GOT3 (cell line): ENCODE measurements around the gene PATL2.
"Not testable (repeated sequence)": the region's sequence is repeated elsewhere in the genome, so short reads cannot be mapped to it uniquely, and the experiment has no call there.

Experiments
- DNase-seq: peaks from one replicate; lab custom pipeline; 2025; ENCODE audit warnings: mixed read lengths; lab: John Stamatoyannopoulos, UW

Gene PATL2

DNA sequence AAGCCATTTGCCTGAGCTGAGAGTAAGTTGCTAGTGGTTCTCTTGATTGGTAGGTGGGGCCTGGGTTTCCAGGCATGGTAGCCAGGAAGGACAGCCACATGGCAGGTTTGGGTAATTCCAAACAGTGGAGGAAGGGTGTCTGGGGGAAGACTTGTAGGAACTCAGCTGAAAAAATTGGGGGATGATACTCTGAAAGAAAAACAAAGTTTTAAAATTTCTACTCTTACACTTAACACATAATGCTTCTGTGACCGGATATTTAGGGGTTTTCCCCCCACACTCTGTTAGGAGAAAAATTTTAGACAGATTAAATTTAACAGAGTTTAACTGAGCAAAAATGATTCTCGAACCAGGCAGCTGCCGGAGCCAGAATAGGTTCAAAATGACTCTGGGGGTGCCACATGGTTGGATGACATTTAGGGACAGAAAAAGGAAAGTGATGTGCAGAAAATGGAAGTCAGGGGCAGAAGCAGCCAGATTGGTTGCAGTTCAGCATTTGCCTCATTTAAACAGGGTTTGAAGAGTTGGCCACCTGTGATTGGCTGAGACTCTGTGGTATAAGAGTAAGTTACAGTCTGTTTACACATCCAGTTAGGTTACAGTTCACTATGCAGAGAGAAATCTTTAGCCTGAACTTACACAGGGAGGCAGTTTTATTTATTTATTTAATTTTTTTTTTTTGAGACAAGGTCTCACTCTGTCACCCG is 8.3 kb upstream of the PATL2 start:
- no peak for DNase-seq

DNA sequence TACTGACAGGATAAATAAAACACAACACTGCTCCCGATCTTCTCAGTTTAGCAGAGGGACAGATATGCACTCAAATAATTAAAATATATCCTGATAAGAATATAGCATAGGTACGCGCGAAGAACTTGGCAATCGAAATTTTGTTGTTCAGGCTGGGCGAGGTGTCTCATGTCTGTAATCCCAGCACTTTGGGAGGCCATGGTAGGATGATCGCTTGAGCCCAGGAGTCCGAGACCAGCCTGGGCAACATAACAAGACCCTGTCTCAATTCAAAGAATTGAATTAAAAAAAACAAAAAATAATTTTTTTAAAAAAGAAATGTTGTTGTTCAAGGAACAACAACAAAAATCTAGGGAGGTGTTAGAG is 7.8 kb upstream of the PATL2 start:
- no peak for DNase-seq

DNA sequence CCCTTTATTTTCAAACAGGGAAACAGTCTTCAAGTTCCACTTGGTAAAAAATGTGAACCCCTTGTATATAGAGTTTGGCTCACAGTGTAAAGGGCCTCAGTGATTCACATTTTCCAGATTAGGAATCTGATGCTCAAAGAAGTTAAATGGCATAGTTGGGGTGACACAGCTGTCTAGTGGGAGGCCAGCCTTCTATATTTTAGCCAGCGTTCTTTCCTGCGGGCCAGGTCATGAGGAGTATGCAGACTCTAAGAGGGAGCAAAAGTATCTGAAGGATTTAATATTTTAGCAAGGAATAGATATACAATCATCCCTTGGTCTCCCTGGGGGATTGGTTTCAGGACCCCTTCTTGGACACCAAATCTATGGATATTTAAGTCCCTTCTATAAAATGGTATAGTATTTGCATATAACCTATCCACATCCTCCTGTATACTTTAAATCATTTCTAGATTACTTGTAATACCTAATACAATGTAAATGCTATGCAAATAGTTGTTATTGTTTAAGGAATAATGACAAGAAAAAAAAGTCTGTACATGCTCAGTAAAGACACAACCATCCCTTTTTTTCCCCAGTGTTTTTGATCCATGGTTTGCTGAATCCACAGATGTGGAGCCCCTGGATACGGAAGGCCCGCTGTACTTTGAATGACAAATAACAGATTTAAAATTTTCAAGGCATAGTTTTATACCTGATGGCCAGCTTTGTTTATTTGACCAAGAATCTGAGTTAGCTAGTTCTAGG is 7.2 kb upstream of the PATL2 start:
- no peak for DNase-seq

DNA sequence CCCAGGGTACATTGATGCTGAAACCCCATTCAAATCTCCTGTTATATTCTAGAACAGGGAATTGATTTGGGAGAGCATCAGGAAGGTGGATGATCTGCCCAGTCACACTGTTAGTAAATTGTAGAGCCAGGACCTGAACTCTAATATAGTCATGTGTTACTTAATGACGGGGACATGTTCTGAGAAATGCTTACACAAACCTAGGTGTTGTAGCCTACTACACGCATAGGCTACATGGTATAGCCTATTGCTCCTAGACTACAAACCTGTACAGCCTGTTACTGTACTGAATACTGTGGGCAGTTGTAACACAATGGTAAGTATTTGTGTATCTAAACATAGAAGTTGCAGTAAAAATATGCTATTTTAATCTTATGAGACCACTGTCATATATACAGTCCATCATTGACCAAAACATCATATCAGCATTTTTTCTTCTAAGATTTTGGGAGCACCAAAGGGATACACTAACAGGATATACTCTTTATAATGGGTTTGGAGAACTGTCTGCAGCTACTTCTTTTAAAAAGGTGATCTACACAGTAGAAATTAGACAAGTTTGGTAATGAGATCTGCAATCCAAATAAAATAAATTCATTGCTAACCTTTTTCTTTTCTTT is 6.0 kb upstream of the PATL2 start:
- no peak for DNase-seq

DNA sequence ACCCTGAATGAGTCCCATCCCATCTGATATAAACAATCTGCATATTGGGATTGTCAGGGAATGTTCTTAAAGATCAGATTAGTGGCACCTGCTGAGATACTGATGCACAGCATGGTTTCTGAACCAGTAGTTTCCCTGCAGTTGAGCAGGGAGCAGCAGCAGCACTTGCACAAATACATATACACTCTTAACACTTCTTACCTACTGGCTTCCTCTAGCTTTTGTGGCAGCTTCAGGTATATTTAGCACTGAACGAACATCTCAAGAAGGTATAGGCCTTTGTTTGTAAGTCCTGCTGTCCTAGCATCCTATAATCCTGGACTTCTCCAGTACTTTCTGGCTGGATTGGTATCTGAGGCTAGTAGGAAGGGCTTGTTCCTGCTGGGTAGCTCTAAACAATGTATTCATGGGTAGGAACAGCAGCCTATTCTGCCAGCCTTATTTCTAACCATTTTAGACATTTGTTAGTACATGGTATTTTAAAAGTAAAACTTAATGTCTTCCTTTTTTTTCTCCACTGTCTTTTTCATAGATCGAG is 4.7 kb upstream of the PATL2 start:
- DNase-seq, result no peak

DNA sequence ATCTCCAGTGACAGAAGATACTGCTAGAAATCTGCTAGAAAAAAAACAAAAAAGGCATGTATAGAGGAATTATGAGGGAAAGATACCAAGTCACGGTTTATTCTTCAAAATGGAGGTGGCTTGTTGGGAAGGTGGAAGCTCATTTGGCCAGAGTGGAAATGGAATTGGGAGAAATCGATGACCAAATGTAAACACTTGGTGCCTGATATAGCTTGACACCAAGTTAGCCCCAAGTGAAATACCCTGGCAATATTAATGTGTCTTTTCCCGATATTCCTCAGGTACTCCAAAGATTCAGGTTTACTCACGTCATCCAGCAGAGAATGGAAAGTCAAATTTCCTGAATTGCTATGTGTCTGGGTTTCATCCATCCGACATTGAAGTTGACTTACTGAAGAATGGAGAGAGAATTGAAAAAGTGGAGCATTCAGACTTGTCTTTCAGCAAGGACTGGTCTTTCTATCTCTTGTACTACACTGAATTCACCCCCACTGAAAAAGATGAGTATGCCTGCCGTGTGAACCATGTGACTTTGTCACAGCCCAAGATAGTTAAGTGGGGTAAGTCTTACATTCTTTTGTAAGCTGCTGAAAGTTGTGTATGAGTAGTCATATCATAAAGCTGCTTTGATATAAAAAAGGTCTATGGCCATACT is 4.1 kb upstream of the PATL2 start:
- no peak for DNase-seq

DNA sequence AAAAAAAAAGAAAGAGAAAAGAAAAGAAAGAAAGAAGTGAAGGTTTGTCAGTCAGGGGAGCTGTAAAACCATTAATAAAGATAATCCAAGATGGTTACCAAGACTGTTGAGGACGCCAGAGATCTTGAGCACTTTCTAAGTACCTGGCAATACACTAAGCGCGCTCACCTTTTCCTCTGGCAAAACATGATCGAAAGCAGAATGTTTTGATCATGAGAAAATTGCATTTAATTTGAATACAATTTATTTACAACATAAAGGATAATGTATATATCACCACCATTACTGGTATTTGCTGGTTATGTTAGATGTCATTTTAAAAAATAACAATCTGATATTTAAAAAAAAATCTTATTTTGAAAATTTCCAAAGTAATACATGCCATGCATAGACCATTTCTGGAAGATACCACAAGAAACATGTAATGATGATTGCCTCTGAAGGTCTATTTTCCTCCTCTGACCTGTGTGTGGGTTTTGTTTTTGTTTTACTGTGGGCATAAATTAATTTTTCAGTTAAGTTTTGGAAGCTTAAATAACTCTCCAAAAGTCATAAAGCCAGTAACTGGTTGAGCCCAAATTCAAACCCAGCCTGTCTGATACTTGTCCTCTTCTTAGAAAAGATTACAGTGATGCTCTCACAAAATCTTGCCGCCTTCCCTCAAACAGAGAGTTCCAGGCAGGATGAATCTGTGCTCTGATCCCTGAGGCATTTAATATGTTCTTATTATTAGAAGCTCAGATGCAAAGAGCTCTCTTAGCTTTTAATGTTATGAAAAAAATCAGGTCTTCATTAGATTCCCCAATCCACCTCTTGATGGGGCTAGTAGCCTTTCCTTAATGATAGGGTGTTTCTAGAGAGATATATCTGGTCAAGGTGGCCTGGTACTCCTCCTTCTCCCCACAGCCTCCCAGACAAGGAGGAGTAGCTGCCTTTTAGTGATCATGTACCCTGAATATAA is 2.2 kb upstream of the PATL2 start:
- no peak for DNase-seq

DNA sequence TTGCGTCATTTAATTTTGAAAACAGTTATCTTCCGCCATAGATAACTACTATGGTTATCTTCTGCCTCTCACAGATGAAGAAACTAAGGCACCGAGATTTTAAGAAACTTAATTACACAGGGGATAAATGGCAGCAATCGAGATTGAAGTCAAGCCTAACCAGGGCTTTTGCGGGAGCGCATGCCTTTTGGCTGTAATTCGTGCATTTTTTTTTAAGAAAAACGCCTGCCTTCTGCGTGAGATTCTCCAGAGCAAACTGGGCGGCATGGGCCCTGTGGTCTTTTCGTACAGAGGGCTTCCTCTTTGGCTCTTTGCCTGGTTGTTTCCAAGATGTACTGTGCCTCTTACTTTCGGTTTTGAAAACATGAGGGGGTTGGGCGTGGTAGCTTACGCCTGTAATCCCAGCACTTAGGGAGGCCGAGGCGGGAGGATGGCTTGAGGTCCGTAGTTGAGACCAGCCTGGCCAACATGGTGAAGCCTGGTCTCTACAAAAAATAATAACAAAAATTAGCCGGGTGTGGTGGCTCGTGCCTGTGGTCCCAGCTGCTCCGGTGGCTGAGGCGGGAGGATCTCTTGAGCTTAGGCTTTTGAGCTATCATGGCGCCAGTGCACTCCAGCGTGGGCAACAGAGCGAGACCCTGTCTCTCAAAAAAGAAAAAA is 1.4 kb upstream of the PATL2 start:
- no peak for DNase-seq

DNA sequence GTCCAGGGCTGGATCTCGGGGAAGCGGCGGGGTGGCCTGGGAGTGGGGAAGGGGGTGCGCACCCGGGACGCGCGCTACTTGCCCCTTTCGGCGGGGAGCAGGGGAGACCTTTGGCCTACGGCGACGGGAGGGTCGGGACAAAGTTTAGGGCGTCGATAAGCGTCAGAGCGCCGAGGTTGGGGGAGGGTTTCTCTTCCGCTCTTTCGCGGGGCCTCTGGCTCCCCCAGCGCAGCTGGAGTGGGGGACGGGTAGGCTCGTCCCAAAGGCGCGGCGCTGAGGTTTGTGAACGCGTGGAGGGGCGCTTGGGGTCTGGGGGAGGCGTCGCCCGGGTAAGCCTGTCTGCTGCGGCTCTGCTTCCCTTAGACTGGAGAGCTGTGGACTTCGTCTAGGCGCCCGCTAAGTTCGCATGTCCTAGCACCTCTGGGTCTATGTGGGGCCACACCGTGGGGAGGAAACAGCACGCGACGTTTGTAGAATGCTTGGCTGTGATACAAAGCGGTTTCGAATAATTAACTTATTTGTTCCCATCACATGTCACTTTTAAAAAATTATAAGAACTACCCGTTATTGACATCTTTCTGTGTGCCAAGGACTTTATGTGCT is 721 bp upstream of the PATL2 start:
- DNase-seq, result no peak

DNA sequence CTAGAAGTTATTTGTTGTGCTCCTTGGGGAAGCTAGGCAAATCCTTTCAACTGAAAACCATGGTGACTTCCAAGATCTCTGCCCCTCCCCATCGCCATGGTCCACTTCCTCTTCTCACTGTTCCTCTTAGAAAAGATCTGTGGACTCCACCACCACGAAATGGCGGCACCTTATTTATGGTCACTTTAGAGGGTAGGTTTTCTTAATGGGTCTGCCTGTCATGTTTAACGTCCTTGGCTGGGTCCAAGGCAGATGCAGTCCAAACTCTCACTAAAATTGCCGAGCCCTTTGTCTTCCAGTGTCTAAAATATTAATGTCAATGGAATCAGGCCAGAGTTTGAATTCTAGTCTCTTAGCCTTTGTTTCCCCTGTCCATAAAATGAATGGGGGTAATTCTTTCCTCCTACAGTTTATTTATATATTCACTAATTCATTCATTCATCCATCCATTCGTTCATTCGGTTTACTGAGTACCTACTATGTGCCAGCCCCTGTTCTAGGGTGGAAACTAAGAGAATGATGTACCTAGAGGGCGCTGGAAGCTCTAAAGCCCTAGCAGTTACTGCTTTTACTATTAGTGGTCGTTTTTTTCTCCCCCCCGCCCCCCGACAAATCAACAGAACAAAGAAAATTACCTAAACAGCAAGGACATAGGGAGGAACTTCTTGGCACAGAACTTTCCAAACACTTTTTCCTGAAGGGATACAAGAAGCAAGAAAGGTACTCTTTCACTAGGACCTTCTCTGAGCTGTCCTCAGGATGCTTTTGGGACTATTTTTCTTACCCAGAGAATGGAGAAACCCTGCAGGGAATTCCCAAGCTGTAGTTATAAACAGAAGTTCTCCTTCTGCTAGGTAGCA is 657 bp downstream of the PATL2 start:
- no peak for DNase-seq

DNA sequence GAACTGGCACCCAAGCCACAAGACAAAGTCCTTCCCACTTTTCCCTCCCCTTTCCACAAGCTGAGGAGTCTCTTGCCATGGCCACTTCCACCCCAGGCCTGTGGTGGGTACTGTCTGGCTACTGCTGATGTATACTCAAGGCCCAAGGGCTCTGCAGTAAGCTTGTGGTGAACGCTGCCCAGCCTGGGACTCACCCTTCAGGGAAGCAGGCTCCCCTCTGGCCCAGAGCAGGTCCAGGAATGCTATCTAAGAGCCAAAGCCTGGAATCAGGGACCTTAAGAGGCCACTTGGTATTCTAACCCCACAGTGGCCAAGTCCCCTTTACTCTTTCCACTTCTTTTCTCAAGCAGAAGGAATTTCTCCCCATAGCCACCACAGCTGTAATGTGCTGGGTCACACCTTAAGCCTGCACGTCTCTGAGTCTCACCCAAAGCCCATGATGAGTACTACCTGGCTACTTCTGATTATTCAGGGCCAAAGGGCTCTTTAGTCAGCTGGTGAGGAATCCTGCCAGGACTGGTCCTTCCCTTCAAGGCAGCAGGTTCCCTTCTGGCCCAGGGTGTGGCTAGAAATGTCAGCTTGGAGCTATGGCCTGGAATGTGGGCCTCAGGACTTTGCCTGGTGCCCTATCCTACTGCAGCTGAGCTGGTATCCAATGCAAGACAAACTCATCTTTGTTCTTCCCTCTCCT is 4.0 kb downstream of the PATL2 start:
- DNase-seq, result no peak

DNA sequence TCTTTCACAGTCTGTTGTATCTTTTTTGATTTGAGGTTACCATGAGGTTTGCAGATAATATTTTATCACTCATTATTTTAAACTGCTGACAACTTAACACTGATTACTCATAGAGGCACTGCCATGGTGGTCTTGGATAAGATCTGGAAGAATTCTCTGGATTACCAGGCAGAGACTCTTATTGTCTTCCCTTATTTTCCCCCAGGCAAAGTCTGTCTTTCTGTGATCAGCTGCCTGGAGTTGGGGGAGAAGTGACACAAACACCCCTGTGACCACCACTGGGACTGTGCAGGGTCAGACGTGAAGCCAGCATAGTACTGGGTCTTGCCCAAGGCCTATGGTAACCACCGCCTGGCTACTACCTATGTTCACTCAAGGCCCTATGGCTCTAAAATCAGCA is 4.7 kb downstream of the PATL2 start:
- no peak for DNase-seq

DNA sequence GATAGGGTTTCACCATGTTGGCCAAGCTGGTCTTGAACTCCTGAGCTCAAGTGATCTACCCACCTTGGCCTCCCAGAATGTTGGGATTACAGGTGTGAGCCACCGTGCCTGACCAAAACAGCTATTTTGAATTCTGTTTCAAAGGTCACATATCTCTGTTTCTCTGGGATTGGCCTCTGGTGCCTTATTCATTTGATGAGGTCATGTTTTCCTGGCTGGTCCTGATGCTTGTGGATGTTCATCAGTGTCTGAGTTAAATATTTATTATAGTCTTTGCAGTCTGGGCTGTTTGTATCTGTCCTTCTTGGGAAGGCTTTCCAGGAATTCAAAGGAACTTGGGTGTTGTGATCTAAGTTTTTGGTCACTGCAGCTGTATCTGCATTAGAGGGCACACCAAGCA is 5.1 kb downstream of the PATL2 start:
- DNase-seq, result no peak

DNA sequence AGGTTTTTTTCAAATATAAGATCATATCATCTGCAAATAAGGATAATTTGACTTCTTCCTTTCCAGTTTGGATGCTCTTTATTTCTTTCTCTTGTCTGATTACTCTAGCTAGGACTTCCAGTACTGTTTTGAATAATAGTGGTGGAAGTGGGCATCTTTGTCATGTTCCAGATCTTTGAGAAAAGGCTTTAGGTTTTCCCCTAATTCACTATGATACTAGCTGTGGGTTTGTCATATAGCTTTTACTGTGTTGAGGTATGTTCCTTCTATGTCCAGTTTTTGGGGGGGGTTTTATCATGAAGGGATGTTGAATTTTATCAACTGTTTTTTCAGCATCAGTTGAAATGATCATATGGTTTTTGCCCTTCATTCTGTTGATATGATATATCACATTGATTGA is 10.4 kb downstream of the PATL2 start:
- not testable (repeated sequence) for DNase-seq

DNA sequence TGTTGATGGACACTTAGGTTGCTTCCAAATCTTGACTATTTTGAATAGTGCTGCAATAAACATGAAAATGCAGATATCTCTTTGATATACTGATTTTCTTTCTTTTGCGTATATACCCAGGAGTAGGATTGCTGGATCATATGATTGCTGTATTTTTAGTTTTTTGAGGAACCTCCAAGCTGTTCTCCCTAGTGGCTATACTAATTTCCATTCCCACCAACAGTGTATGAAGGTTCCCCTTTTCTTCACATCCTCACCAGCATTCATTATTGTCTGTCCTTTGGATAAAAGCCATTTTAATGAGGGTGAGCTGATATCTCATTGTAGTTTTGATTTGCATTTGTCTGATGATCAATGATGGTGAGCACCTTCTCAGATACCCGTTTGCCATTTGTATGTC is 12.5 kb downstream of the PATL2 start:
- no peak for DNase-seq

DNA sequence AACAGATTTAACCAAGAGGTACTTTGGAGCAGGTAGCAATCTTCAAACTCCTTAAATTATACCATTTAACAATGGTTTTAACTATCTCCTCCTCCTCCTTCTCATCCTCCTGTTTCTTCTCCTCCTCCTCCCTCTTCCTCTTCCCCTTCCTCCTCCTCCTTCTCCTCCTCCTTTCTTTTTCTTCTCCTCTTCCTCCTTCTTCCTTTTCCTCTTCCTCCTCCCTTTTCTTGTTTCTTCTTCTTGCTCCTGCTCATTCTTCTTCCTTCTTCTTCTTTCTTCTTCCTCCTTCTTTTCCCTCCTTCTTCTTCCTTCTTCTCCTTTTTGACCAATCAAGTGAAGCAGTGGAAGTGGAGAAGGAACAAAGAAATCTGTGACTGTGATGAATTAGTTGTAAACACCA is 14.1 kb downstream of the PATL2 start:
- DNase-seq, result no peak

DNA sequence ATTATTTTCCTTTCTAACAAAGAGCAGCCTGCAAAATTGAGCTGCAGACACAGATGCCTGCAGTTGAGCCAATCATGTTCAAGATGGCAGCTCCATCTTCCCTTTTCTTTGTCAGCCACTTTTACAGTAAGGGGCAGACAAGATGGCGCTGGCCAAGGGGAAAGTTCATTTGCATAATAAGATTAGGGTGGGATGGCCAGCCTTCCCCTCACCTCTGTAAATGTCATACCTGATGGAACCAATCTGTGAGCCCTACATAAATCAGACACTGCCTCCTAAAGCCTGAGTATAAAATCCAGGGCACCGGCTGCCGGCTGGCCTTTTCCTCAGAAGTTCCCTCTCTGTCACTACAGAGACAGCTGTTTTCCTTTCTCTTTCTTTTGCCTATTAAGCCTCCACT is 15.8 kb downstream of the PATL2 start:
- DNase-seq, result no peak

DNA sequence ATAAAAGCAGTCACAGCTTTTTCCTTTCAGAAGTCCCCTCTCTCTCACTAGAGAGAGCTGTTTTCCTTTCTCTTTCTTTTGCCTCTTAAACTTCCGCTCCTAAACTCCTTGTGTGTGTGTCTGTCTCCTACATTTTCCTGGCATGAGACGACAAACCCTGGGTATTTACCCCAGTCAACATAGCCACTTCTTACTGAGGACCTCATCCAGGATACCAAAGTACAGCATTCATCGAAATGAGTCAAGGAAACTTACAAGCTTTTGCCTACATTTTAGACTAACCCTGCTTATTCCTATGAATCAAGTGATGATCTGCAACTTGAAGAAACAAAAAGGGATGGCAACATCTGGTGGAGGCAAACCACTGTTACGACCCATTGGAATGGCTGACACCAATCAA is 16.7 kb downstream of the PATL2 start:
- DNase-seq, result no peak

DNA sequence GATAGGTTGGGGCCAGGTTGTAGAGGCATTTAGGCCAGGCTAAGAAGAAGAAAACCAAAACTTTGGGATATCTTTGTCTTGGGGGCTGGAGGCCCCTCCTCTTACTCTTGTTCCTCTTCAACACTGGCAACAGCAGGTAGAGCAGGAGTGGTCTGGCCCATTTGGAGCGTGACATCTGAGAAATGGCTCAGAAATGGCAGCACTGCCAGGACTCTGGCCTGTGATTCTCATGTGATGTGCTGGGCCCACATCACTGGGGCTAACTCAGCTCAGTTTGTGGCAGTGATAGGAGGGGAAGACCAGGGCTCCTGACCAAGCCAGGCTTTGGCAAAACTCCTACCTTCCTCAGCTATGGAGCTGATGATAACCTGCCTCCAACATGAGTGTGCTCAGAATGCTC is 18.5 kb downstream of the PATL2 start:
- DNase-seq, result no peak
